AG09319 (cell line): ENCODE measurements around the gene SAXO2.
"Not testable (repeated sequence)": the region's sequence is repeated elsewhere in the genome, so short reads cannot be mapped to it uniquely, and the experiment has no call there.

Experiments
- DNase-seq: peaks from one replicate; pipeline ENCODE4 v3.0.0-alpha.2; 2010; ENCODE audit warnings: low read depth; ENCODE audit errors: extremely low read depth

SAXO2 gene

DNA sequence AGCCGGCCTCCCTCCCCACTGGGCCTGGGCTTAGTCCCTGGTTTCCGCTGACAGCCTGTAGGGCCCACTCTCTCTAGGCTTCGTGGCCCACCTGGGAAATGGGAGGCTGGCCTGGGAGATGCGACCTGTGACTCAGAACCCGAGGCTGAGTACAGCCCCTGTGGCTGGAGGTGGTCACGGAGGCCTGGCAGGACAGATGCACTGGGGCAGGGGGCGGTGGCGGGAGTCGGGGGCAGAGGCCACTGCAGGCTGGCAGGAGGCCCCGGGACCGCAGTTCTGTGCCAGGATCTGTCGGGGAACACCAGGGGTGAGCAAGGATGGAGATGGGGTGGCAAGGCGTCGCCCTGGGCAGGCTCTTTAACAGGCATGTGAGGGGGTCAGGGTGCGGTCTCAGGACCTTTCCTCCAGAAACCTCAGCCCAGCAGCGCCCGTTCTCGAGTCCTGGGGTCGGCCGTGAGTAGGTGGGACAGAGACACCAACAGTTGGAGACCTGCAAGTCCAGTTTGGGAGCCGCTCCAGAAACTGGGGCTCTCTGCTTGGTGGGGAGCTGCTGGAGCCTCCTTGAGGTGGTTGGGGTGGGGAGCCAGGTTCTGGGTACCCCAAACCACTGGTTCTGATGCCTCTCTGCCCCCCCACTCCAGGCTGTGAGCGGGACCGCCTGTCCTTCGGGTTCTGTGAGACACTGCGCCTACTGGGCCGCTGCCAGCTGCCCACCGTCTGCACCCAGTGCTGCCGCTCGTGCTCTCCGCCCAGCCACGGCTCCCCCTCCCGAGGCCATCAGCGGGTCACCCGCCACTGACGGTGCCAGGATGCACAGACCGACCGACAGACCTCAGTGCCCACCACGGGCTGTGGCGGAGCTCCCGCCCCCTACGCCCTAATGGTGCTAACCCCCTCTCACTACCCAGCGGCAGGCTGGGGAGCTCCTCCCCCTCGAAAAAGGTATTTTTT, 71.3 kb downstream of the SAXO2 start:
- not testable (repeated sequence) for DNase-seq
